GM12891 (cell line): ENCODE data around the gene GID8.

Source experiments
- POLR2A ChIP-seq: IDR thresholded peaks from 2 replicates; pipeline ENCODE4 v1.6.1; 2011; ENCODE audit warnings: low read depth, low read length, control low read depth
- POLR2AphosphoS5 ChIP-seq: IDR thresholded peaks from 2 replicates; pipeline ENCODE4 v1.6.1; 2011; ENCODE audit warnings: low read depth, low read length, control low read depth
- TAF1 ChIP-seq: IDR thresholded peaks from 2 replicates; pipeline ENCODE4 v1.6.1; 2011; ENCODE audit warnings: low read depth, low read length, control low read depth

GRCh38 chr20:62990306-62990825 is 52.4 kb downstream of the GID8 start:
- no peak for TF ChIP-seq POLR2A
- TF ChIP-seq POLR2AphosphoS5 = no peak
- TF ChIP-seq TAF1 = no peak
